Measurements from ENCODE around the gene SLAMF8. TPM values are rescaled to one million over a fixed set of nuclear protein-coding genes. Genes with fewer than 3 reads are reported as not detected.

The SLAMF8 gene
- total RNA-seq, 1 experiment from 2014 or later = not detected

DNA sequence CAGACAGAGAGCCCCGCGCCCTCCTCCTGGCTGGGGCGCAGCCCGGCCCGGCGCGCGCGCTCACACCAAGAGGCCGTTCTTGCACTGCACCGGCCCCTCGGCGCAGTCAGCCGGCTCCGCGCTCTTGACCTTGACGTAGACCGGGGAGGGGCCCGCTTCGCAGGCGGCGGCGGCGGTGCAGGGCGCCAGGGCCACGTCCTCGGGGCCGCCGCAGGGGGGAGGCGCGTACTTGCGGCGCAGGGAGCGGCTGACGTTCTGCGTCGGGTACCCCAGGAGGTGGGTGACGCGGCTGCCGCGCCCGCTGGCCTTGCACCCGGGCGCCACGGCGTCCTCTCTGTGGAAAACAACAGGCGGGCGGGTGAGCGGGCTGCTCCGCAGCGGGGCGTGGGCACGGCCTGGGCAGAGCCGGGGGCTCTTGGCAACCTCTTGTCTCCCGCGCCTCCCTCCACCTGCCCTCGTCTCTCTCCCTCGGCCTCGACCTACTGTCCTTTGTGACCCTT is 28.1 kb downstream of the SLAMF8 start (continued):
- peak; percentile 85 for TF ChIP-seq ZNF423 (CRISPR knock-in tag; IDR thresholded peaks at IDR 0.05)

DNA sequence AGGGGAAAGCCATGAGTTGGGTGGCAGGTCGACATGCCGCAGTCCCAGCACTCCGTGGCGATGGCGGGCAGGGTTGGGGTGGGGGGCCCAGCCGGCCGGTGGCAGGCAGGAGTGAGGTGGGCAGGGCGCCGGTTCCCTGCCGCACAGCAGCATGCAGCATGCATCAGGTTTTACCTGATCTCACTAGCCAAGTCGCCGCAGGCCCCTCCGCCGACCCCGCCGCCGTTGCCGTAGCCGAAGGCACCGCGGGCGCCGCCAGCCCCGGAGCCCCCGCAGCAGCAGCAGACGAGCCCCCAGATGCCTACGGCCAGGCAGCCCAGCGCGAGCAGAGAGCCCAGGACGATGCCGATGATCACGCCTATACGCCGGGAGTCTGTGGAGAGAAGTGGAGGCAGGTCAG is 29.0 kb downstream of the SLAMF8 start:
- TF ChIP-seq ZNF263 (CRISPR knock-in tag; IDR thresholded peaks at IDR 0.05; ENCODE audit: low read depth) (no peak), ZNF423 (CRISPR knock-in tag; IDR thresholded peaks at IDR 0.05) (no peak)
- TF ChIP-seq, protein P1, sequence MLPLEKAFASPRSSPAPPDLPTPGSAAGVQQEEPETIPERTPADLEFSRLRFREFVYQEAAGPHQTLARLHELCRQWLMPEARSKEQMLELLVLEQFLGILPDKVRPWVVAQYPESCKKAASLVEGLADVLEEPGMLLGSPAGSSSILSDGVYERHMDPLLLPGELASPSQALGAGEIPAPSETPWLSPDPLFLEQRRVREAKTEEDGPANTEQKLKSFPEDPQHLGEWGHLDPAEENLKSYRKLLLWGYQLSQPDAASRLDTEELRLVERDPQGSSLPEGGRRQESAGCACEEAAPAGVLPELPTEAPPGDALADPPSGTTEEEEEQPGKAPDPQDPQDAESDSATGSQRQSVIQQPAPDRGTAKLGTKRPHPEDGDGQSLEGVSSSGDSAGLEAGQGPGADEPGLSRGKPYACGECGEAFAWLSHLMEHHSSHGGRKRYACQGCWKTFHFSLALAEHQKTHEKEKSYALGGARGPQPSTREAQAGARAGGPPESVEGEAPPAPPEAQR (CRISPR knock-in tag; IDR thresholded peaks at IDR 0.05) = no peak
- TF ChIP-seq, protein P2, sequence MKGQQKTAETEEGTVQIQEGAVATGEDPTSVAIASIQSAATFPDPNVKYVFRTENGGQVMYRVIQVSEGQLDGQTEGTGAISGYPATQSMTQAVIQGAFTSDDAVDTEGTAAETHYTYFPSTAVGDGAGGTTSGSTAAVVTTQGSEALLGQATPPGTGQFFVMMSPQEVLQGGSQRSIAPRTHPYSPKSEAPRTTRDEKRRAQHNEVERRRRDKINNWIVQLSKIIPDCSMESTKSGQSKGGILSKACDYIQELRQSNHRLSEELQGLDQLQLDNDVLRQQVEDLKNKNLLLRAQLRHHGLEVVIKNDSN (CRISPR knock-in tag; IDR thresholded peaks at IDR 0.05) = no peak
- TF ChIP-seq, protein P3, sequence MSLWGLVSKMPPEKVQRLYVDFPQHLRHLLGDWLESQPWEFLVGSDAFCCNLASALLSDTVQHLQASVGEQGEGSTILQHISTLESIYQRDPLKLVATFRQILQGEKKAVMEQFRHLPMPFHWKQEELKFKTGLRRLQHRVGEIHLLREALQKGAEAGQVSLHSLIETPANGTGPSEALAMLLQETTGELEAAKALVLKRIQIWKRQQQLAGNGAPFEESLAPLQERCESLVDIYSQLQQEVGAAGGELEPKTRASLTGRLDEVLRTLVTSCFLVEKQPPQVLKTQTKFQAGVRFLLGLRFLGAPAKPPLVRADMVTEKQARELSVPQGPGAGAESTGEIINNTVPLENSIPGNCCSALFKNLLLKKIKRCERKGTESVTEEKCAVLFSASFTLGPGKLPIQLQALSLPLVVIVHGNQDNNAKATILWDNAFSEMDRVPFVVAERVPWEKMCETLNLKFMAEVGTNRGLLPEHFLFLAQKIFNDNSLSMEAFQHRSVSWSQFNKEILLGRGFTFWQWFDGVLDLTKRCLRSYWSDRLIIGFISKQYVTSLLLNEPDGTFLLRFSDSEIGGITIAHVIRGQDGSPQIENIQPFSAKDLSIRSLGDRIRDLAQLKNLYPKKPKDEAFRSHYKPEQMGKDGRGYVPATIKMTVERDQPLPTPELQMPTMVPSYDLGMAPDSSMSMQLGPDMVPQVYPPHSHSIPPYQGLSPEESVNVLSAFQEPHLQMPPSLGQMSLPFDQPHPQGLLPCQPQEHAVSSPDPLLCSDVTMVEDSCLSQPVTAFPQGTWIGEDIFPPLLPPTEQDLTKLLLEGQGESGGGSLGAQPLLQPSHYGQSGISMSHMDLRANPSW (CRISPR knock-in tag; conservative IDR thresholded peaks at IDR 0.05; ENCODE audit: low read depth) = no peak
- peaks cover 43% of the 10 kb centered on the region for H3K27me3 Mint-ChIP-seq (ENCODE audit: low read depth)

DNA sequence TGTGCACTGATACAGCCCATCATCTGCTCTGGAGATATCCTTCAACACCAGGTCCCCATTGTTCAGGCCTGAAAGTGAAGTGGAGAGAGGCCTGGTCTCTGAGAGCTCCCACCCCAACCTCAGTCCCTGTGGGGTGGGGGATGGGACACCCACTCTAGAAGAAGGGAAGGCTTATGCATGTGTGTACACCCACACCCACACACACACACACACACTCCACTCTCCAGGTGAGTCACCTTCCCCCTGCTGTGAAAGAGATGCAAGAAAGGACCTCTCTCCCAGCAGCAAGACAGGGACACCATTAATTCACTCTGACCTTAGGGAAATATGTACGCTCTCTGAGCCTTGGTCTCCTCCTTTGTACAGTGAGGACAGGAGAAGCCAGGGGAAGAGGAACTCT is 29.9 kb downstream of the SLAMF8 start:
- ChIA-PET POLR2A (interaction anchor here (0.5 kb wide), 1 partner anchor 46 kb away, joined by 3 read pairs; no protein-coding TSS in a partner anchor), CTCF (interaction anchor here (1.4 kb wide), 1 partner anchor 76 kb away, joined by 4 read pairs; the partner anchor contains the start of gene DUSP23)
- DNase-seq (ENCODE audit: low spot score) (no peak), ATAC-seq (no peak)
- no peak overlapping the region for H3K27ac Mint-ChIP-seq
- H3K4me1 Mint-ChIP-seq = peaks cover 7% of the 10 kb centered on the region
- no peaks in the 10 kb centered on the region for H3K36me3 Mint-ChIP-seq
- no peaks in the 10 kb centered on the region for H3K9me3 Mint-ChIP-seq
- peaks cover 44% of the 10 kb centered on the region for H3K27me3 Mint-ChIP-seq (ENCODE audit: low read depth)
- TF ChIP-seq MXD4 (CRISPR knock-in tag; IDR thresholded peaks at IDR 0.05; ENCODE audit: borderline replicate concordance) (no peak), ZNF671 (CRISPR knock-in tag; IDR thresholded peaks at IDR 0.05) (no peak)
- no peak overlapping the region for H3K4me3 Mint-ChIP-seq

More for the DNA sequence above, 29.0 kb downstream of the SLAMF8 start:
- Mint-ChIP-seq H3K27ac (no peak overlapping the region), H3K9me3 (no peaks in the 10 kb centered on the region), H3K4me3 (no peak overlapping the region), H3K36me3 (no peaks in the 10 kb centered on the region), H3K4me1 (peaks cover 6% of the 10 kb centered on the region)
- ChIA-PET CTCF (interaction anchor here (1.0 to 3.2 kb wide), 3 partner anchors 37 to 151 kb away, joined by 3 to 14 read pairs (median 13); no protein-coding TSS in a partner anchor), POLR2A (no interaction called here)
- no peak for ATAC-seq
- no peak for DNase-seq (ENCODE audit: low spot score)

DNA sequence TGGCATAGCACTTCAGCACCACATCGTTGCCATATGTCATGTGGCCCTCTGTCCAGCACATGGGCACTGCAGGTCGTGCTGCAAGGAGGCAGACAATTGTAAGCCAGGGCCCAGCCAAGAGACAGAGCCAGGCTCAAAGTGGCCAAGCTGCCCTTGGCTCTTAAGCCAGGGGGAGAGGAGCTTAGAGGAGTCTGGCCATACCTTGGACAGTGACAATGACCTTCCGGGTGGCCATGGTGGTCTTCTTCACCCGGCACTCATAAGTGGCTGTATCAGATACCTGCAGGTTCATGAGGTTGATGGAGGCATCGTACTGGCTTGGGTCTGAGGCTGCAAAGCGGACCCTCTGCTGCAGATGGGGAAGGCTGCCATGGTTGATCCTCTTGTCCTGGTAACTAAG is 31.2 kb downstream of the SLAMF8 start:
- Mint-ChIP-seq H3K27ac (no peak overlapping the region), H3K4me3 (no peak overlapping the region), H3K9me3 (no peaks in the 10 kb centered on the region), H3K4me1 (peaks cover 8% of the 10 kb centered on the region), H3K36me3 (no peaks in the 10 kb centered on the region), H3K27me3 (ENCODE audit: low read depth) (peaks cover 44% of the 10 kb centered on the region)
- TF ChIP-seq CREB1 (CRISPR knock-in tag; IDR thresholded peaks at IDR 0.05) (no peak), ZNF396 (CRISPR knock-in tag; IDR thresholded peaks at IDR 0.05; ENCODE audit: borderline replicate concordance) (no peak)
- TF ChIP-seq, protein P4, sequence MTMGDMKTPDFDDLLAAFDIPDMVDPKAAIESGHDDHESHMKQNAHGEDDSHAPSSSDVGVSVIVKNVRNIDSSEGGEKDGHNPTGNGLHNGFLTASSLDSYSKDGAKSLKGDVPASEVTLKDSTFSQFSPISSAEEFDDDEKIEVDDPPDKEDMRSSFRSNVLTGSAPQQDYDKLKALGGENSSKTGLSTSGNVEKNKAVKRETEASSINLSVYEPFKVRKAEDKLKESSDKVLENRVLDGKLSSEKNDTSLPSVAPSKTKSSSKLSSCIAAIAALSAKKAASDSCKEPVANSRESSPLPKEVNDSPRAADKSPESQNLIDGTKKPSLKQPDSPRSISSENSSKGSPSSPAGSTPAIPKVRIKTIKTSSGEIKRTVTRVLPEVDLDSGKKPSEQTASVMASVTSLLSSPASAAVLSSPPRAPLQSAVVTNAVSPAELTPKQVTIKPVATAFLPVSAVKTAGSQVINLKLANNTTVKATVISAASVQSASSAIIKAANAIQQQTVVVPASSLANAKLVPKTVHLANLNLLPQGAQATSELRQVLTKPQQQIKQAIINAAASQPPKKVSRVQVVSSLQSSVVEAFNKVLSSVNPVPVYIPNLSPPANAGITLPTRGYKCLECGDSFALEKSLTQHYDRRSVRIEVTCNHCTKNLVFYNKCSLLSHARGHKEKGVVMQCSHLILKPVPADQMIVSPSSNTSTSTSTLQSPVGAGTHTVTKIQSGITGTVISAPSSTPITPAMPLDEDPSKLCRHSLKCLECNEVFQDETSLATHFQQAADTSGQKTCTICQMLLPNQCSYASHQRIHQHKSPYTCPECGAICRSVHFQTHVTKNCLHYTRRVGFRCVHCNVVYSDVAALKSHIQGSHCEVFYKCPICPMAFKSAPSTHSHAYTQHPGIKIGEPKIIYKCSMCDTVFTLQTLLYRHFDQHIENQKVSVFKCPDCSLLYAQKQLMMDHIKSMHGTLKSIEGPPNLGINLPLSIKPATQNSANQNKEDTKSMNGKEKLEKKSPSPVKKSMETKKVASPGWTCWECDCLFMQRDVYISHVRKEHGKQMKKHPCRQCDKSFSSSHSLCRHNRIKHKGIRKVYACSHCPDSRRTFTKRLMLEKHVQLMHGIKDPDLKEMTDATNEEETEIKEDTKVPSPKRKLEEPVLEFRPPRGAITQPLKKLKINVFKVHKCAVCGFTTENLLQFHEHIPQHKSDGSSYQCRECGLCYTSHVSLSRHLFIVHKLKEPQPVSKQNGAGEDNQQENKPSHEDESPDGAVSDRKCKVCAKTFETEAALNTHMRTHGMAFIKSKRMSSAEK (CRISPR knock-in tag; IDR thresholded peaks at IDR 0.05; ENCODE audit: borderline replicate concordance) = no peak
- CTCF ChIA-PET = interaction anchor here (1.0 to 1.4 kb wide), 3 partner anchors 26 to 150 kb away, joined by 3 to 6 read pairs (median 4); partner anchors contain the start of gene DUSP23
- ATAC-seq (no peak), DNase-seq (ENCODE audit: low spot score) (no peak)
- POLR2A ChIA-PET = no interaction called here
